ENCODE data around the gene ADAM19. TPM values are rescaled to one million over a fixed set of nuclear protein-coding genes. Genes with fewer than 3 reads are reported as not detected.

Gene ADAM19
- total RNA-seq, 1 experiment from 2014 or later: 3.5 TPM

DNA sequence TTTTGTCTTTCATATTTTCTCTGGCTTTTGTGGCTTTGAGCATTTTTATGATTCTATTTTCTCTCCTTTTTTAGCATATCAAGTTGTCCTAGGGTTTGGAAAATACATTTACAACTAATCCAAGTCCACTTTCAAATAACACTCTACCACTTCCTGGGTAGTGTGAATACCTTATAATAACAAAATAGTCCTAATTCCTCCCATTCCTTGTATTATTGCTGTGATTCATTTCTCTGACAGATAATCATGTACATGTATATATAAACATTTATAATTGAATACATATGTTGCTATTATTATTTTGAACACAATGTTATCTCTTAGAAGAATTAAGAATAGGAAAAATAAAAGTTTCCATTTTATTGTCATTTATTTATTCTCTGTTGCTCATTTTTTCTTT is 14.9 kb upstream of the ADAM19 start:
- no peaks in the 10 kb centered on the region for H3K36me3 ChIP-seq (ENCODE audit: control insufficient read depth, insufficient read depth, low read length)
- no peaks in the 10 kb centered on the region for H3K9me3 ChIP-seq (ENCODE audit: control insufficient read depth, insufficient read depth, low read depth, low read length)
- H3K27me3 ChIP-seq (ENCODE audit: control insufficient read depth, insufficient read depth, low read length): no peaks in the 10 kb centered on the region
- ChIA-PET CTCF (interaction anchor here (0.6 kb wide), 1 partner anchor 84 kb away, joined by 5 read pairs; no protein-coding TSS in a partner anchor), POLR2A (no interaction called here)
- intact Hi-C loops (cut with micrococcal nuclease; ENCODE audit: unreplicated experiment) (no loop called here), in situ Hi-C loops (cut with HindIII; ENCODE audit: low pct_unique_long_range_greater_than_20kb, low sequenced_read_pairs) (no loop called here)
- no TSS peak for BruUV-seq (replicated peaks)
- DNase-seq (ENCODE audit: low read depth, low spot score): no peak
- no peak overlapping the region for H3K27ac ChIP-seq (ENCODE audit: low read length)
- ATAC-seq: no peak
- no peaks in the 10 kb centered on the region for H3K4me1 ChIP-seq (ENCODE audit: control insufficient read depth, insufficient read depth, low read length)
- H3K4me3 ChIP-seq (ENCODE audit: low read depth in 2 of 2, low read length in 2 of 2): no peak overlapping the region
- TF ChIP-seq POLR2AphosphoS5 (IDR thresholded peaks at IDR 0.05; ENCODE audit: low read depth, low read length) (no peak), SIN3A (IDR thresholded peaks at IDR 0.05; ENCODE audit: borderline replicate concordance, insufficient read depth, low read depth, low read length) (no peak), TCF7L2 (IDR thresholded peaks at IDR 0.05; ENCODE audit: low read depth, low read length) (no peak)
- TF ChIP-seq, protein P1, sequence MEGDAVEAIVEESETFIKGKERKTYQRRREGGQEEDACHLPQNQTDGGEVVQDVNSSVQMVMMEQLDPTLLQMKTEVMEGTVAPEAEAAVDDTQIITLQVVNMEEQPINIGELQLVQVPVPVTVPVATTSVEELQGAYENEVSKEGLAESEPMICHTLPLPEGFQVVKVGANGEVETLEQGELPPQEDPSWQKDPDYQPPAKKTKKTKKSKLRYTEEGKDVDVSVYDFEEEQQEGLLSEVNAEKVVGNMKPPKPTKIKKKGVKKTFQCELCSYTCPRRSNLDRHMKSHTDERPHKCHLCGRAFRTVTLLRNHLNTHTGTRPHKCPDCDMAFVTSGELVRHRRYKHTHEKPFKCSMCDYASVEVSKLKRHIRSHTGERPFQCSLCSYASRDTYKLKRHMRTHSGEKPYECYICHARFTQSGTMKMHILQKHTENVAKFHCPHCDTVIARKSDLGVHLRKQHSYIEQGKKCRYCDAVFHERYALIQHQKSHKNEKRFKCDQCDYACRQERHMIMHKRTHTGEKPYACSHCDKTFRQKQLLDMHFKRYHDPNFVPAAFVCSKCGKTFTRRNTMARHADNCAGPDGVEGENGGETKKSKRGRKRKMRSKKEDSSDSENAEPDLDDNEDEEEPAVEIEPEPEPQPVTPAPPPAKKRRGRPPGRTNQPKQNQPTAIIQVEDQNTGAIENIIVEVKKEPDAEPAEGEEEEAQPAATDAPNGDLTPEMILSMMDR (IDR thresholded peaks at IDR 0.05): no peak
- TF ChIP-seq, protein P2, sequence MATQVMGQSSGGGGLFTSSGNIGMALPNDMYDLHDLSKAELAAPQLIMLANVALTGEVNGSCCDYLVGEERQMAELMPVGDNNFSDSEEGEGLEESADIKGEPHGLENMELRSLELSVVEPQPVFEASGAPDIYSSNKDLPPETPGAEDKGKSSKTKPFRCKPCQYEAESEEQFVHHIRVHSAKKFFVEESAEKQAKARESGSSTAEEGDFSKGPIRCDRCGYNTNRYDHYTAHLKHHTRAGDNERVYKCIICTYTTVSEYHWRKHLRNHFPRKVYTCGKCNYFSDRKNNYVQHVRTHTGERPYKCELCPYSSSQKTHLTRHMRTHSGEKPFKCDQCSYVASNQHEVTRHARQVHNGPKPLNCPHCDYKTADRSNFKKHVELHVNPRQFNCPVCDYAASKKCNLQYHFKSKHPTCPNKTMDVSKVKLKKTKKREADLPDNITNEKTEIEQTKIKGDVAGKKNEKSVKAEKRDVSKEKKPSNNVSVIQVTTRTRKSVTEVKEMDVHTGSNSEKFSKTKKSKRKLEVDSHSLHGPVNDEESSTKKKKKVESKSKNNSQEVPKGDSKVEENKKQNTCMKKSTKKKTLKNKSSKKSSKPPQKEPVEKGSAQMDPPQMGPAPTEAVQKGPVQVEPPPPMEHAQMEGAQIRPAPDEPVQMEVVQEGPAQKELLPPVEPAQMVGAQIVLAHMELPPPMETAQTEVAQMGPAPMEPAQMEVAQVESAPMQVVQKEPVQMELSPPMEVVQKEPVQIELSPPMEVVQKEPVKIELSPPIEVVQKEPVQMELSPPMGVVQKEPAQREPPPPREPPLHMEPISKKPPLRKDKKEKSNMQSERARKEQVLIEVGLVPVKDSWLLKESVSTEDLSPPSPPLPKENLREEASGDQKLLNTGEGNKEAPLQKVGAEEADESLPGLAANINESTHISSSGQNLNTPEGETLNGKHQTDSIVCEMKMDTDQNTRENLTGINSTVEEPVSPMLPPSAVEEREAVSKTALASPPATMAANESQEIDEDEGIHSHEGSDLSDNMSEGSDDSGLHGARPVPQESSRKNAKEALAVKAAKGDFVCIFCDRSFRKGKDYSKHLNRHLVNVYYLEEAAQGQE (IDR thresholded peaks at IDR 0.05; ENCODE audit: insufficient read depth in 1 of 2, low read depth in 2 of 2, low read length in 1 of 2): no peak

DNA sequence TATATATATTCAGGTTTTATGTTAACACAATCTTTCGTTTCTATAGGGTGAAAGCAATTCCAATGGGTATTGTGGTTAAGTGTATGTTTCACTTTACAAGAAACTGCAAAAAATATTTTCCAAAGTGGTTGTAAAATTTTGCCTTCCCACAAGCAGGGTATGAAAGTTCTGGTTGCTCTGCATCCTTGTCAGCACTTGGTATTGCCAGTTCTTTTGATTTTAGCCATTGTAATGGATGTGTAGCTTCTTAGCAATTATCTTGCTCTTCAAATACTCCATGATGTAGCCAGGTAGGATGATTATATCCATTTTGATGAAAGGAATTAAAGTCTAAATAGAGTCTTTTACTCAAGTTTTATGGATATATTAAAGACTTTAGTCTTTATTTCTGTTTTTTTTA is 9.1 kb upstream of the ADAM19 start:
- Histone ChIP-seq H3K4me1 (ENCODE audit: control insufficient read depth, insufficient read depth, low read length) (no peaks in the 10 kb centered on the region), H3K27ac (ENCODE audit: low read length) (no peak overlapping the region), H3K4me3 (ENCODE audit: low read depth in 2 of 2, low read length in 2 of 2) (no peak overlapping the region), H3K27me3 (ENCODE audit: control insufficient read depth, insufficient read depth, low read length) (no peaks in the 10 kb centered on the region), H3K36me3 (ENCODE audit: control insufficient read depth, insufficient read depth, low read length) (no peaks in the 10 kb centered on the region), H3K9me3 (ENCODE audit: control insufficient read depth, insufficient read depth, low read depth, low read length) (no peaks in the 10 kb centered on the region)
- intact Hi-C loops (cut with micrococcal nuclease; ENCODE audit: unreplicated experiment) (no loop called here), in situ Hi-C loops (cut with HindIII; ENCODE audit: low pct_unique_long_range_greater_than_20kb, low sequenced_read_pairs) (no loop called here)
- CTCF ChIA-PET: no interaction called here
- TF ChIP-seq POLR2AphosphoS5 (IDR thresholded peaks at IDR 0.05; ENCODE audit: low read depth, low read length) (no peak), SIN3A (IDR thresholded peaks at IDR 0.05; ENCODE audit: borderline replicate concordance, insufficient read depth, low read depth, low read length) (no peak), TCF7L2 (IDR thresholded peaks at IDR 0.05; ENCODE audit: low read depth, low read length) (no peak)
- TF ChIP-seq, protein P2 (IDR thresholded peaks at IDR 0.05; ENCODE audit: insufficient read depth in 1 of 2, low read depth in 2 of 2, low read length in 1 of 2): no peak
- TF ChIP-seq, protein P1 (IDR thresholded peaks at IDR 0.05): no peak
- POLR2A ChIA-PET: no interaction called here
- ATAC-seq (no peak), DNase-seq (ENCODE audit: low read depth, low spot score) (no peak)
- BruUV-seq (replicated peaks): no TSS peak

Measured in Panc1 (cell line).